ENCODE data around the gene METRNL.

Gene METRNL

GRCh38 chr17:83103943-83104311, 24.5 kb downstream of the METRNL start:
- in situ Hi-C loops (cut with MboI; ENCODE audit: low sequenced_read_pairs) = no loop called here

- in situ Hi-C loops (cut with MboI; ENCODE audit: low sequenced_read_pairs) = no loop called here
Observed at GRCh38 chr17:83104577-83105505, 25.4 kb downstream of the METRNL start.

GRCh38 chr17:83105512-83105911, 26.1 kb downstream of the METRNL start:
- in situ Hi-C loops (cut with MboI; ENCODE audit: low sequenced_read_pairs) = no loop called here

GRCh38 chr17:83106056-83106588, 26.7 kb downstream of the METRNL start:
- in situ Hi-C loops (cut with MboI; ENCODE audit: low sequenced_read_pairs) = no loop called here

DNA sequence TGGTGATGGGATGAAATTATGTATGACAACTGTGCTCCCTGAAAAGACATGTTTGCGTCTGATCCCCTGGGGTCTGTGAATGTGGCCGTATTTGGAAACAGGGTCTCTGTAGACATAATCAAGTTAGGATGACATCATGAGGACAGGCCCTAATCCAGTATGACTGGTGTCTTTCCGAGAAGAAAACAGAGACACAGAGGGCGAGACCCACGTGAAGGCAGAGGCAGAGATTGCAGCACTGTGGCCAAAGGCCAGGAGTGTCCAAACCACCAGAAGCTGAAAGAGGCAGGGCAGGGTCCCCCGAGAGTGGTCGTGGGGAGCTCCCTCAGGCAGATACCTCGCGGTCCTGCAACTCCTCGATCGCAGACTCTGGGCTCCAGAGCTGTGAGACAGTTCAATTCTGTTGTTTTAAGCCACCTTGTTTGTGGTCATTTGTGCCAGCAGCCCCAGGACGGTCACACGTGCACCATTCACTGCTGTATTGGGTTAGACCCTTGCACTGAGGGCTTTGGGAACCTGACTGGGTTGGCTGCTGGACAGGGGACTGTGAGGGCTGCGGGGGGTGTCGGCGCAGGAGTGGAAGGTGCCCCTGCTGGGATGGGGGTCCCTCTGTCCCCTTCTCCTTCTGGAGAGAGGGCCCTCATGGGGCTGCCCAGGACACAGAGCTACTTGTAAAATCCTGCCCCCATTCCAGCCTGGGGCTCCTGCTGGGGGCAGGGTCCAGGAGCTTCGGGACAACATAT, 27.7 kb downstream of the METRNL start:
- in situ Hi-C loops (cut with MboI; ENCODE audit: low sequenced_read_pairs) = no loop called here

DNA sequence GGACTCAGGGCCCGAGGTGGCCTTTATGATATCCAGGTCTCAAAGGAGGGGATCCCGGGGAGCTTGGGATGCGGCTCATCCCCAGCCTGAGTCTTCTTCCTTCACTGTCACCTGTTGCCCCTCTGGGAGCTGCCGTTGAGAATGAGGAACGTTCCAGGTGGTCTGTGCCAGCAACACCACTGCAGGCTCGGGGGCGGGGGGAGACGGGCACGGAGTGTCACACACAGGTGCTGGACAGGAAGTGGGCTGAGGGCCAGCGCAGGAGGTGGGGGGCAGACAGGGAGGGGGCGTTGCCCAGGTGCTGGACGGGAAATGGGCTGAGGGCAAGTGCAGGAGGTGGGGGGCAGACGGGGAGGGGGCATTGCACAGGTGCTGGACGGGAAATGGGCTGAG, 28.2 kb downstream of the METRNL start:
- in situ Hi-C loops (cut with MboI; ENCODE audit: low sequenced_read_pairs) = no loop called here

- in situ Hi-C loops (cut with MboI; ENCODE audit: low sequenced_read_pairs) = no loop called here
Observed at GRCh38 chr17:83108709-83109108, 29.3 kb downstream of the METRNL start.

GRCh38 chr17:83109386-83109785, 30.0 kb downstream of the METRNL start:
- in situ Hi-C loops (cut with MboI; ENCODE audit: low sequenced_read_pairs) = no loop called here

DNA sequence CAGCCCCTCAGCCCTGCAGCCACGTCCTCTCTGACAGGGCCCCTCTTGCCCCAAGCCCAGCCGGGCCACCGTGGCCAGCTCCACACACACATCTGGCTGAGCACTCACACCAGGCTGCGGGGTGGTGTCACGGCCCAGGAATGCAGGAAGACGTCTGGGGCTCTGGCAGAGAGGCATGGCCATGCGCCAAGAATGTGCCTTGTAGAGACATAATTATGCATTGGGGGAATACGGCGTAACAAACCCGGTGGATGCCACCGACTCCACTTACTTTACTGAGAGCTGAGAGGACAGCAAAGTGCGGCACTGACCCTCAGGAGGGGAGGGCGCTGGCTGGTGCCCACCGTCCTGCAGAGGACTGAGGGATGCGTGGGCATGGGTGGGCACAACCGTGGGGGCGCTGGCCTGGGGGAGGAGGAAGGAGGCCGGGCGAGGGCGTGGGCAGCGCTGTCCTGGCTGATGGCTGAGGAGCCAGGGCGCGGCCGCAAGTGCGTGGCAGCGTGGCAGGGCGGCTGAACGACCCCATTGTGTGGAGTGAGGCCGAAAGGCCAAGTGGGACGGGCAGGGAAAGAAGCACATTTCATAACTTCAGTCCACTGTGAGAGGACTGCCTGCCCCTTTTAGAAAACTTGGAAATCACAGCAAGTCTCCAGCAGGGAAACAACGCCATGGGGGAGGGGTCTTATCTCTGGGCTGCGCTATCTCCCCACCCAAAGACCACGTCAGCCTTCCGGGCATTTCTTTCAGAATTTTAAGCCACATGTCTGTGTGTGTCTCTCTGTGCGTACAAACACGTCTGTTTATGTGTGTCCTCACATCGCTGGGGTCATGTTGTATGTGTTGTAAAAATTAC, 30.6 kb downstream of the METRNL start:
- in situ Hi-C loops (cut with MboI; ENCODE audit: low sequenced_read_pairs) = no loop called here

DNA sequence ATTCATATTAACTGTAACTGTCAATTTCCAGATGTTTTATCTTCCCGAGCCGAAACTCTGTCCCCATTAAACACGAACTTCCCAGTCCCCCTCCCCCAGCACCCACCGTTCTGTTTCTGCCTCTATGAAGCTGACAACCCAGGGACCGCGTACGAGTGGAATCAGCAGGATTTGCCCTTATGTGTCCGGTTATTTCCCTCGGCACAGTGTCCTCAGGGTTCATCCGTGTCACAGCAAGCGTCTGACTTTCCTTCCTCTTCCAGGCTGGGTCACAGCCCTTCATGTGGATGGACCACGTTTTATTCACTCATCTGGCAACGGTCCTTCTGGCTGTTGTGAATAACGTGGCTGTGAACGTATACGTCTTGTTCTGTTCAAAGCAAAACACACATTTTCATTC, 31.3 kb downstream of the METRNL start:
- in situ Hi-C loops (cut with MboI; ENCODE audit: low sequenced_read_pairs) = no loop called here

- in situ Hi-C loops (cut with MboI; ENCODE audit: low sequenced_read_pairs) = no loop called here
Observed at GRCh38 chr17:83111516-83112282, 32.3 kb downstream of the METRNL start.

GRCh38 chr17:83113381-83113780, 34.0 kb downstream of the METRNL start:
- in situ Hi-C loops (cut with MboI; ENCODE audit: low sequenced_read_pairs) = no loop called here

GRCh38 chr17:83113792-83114191, 34.4 kb downstream of the METRNL start:
- in situ Hi-C loops (cut with MboI; ENCODE audit: low sequenced_read_pairs) = no loop called here

DNA sequence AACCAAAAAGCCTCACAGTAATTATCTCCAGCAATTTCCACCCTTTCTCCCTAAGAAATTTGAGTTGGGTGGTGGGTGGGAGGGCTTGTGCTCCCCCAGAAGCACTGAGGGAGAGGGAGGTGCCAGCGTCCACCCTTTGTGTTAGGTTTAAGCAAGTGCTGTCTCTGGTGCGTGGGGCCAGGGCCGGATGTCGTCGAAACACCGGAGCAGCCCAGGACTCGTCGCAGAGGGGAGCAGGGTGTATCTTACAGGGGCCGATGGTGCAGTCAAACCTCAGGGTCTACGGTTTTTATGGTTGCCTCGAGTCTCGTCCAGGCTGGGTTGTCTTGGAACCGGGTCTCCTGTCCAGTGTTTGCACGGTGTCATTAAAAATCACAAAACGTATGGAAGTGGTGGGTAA, 35.3 kb downstream of the METRNL start:
- in situ Hi-C loops (cut with MboI; ENCODE audit: low sequenced_read_pairs) = no loop called here

GRCh38 chr17:83115202-83115651, 35.8 kb downstream of the METRNL start:
- in situ Hi-C loops (cut with MboI; ENCODE audit: low sequenced_read_pairs) = no loop called here

GRCh38 chr17:83115832-83116231, 36.4 kb downstream of the METRNL start:
- in situ Hi-C loops (cut with MboI; ENCODE audit: low sequenced_read_pairs) = no loop called here

GRCh38 chr17:83116311-83116771, 36.9 kb downstream of the METRNL start:
- in situ Hi-C loops (cut with MboI; ENCODE audit: low sequenced_read_pairs) = no loop called here

- in situ Hi-C loops (cut with MboI; ENCODE audit: low sequenced_read_pairs) = no loop called here
Observed at GRCh38 chr17:83116783-83117555, 37.6 kb downstream of the METRNL start.

DNA sequence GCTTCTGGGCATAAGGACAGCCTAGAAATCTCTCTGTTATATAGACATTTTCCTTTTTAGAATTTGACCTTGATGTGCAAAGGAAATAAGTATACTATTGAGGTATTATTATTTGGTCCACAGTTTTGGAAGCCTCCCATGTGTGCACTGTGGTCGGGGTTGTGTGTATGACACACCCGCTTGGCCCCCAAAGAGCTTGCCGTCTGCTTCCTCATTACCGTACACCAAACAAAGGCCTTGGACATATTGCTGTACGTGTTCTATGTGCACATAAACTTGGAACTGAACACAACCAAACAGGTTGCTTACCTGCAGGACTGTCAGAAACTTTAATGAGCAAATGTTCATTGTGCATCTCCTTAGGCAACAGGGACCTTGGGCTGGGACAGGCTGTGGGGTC, 38.2 kb downstream of the METRNL start:
- in situ Hi-C loops (cut with MboI; ENCODE audit: low sequenced_read_pairs) = no loop called here
